ENCODE data around the gene MYDGF. TPM values are rescaled to one million over a fixed set of nuclear protein-coding genes. Genes with fewer than 3 reads are reported as not detected.
"Not testable (repeated sequence)": the region's sequence is repeated elsewhere in the genome, so short reads cannot be mapped to it uniquely, and the experiment has no call there.

Gene MYDGF
- total RNA-seq, 1 experiment from 2014 or later: 81.2 TPM

- CTCF ChIA-PET: no interaction called here
- TF ChIP-seq, protein P1, sequence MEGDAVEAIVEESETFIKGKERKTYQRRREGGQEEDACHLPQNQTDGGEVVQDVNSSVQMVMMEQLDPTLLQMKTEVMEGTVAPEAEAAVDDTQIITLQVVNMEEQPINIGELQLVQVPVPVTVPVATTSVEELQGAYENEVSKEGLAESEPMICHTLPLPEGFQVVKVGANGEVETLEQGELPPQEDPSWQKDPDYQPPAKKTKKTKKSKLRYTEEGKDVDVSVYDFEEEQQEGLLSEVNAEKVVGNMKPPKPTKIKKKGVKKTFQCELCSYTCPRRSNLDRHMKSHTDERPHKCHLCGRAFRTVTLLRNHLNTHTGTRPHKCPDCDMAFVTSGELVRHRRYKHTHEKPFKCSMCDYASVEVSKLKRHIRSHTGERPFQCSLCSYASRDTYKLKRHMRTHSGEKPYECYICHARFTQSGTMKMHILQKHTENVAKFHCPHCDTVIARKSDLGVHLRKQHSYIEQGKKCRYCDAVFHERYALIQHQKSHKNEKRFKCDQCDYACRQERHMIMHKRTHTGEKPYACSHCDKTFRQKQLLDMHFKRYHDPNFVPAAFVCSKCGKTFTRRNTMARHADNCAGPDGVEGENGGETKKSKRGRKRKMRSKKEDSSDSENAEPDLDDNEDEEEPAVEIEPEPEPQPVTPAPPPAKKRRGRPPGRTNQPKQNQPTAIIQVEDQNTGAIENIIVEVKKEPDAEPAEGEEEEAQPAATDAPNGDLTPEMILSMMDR (IDR thresholded peaks at IDR 0.05; ENCODE audit: unreplicated experiment): no peak
- no peak for DNase-seq
- Mint-ChIP-seq H3K4me1 (ENCODE audit: low read depth, unreplicated experiment) (no peaks in the 10 kb centered on the region), H3K36me3 (ENCODE audit: insufficient read depth, unreplicated experiment) (peaks cover 36% of the 10 kb centered on the region), H3K4me3 (ENCODE audit: low read depth, unreplicated experiment) (no peak overlapping the region), H3K9me3 (ENCODE audit: low read depth, unreplicated experiment) (no peaks in the 10 kb centered on the region), H3K27ac (ENCODE audit: unreplicated experiment) (no peak overlapping the region), H3K27me3 (ENCODE audit: unreplicated experiment) (no peaks in the 10 kb centered on the region)
- BruUV-seq (replicated peaks): no TSS peak
- intact Hi-C loops (cut with micrococcal nuclease; ENCODE audit: unreplicated experiment): no loop called here
Observed at GRCh38 chr19:4684312-4685095, 14.4 kb upstream of the MYDGF start.

DNA sequence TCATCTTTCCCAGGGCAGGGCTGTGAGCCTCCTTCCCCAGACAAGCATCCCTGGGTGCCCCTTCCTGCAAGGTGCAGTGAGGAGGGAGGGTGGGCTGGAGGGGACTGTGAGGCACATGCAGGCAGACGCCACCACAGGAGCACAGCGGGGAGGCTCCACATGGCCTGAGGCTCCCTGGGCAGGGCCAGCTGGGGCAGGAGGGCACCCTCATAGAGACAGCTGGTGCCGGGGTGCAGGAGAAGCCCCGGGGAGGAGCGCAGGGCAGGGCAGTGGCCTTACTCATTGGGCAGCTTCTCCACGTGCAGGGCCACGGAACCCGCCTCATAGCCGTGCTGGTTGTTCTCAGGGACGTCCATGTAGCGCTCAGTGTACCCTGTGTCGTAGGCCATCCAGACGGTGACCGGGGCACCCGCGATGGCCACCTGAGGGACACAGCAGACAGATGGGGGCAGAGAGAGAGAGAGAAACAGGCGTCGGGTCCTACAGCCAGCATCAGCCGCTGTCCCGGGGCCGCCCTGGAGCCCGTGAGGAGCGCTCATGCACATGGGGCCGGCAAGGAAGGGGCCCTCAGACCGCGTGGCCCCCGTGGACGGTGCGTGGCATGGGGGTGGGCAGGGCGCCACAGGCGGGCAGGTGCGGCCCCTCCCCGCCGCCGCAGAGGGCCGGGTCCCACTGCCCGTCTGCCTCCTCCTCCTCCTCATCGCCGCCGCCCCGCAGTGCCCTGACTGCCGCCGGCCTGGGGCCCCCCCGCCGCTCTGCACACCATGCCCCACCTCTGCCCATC is 12.5 kb upstream of the MYDGF start:
- Mint-ChIP-seq H3K4me3 (ENCODE audit: low read depth, unreplicated experiment) (no peak overlapping the region), H3K9me3 (ENCODE audit: low read depth, unreplicated experiment) (no peaks in the 10 kb centered on the region), H3K4me1 (ENCODE audit: low read depth, unreplicated experiment) (no peaks in the 10 kb centered on the region), H3K36me3 (ENCODE audit: insufficient read depth, unreplicated experiment) (peaks cover 43% of the 10 kb centered on the region), H3K27me3 (ENCODE audit: unreplicated experiment) (no peaks in the 10 kb centered on the region), H3K27ac (ENCODE audit: unreplicated experiment) (no peak overlapping the region)
- DNase-seq: no peak
- no TSS peak for BruUV-seq (replicated peaks)
- TF ChIP-seq, protein P1 (IDR thresholded peaks at IDR 0.05; ENCODE audit: unreplicated experiment): no peak
- CTCF ChIA-PET: no interaction called here
- intact Hi-C loops (cut with micrococcal nuclease; ENCODE audit: unreplicated experiment): no loop called here

- H3K4me3 Mint-ChIP-seq (ENCODE audit: low read depth, unreplicated experiment); BruUV-seq (replicated peaks); intact Hi-C loops (cut with micrococcal nuclease; ENCODE audit: unreplicated experiment); H3K9me3 Mint-ChIP-seq (ENCODE audit: low read depth, unreplicated experiment); CTCF ChIA-PET; DNase-seq; H3K27me3 Mint-ChIP-seq (ENCODE audit: unreplicated experiment); H3K4me1 Mint-ChIP-seq (ENCODE audit: low read depth, unreplicated experiment); H3K27ac Mint-ChIP-seq (ENCODE audit: unreplicated experiment): not testable (repeated sequence)
- peaks cover 41% of the 10 kb centered on the region for H3K36me3 Mint-ChIP-seq (ENCODE audit: insufficient read depth, unreplicated experiment)
Observed at GRCh38 chr19:4680021-4680420, 9.9 kb upstream of the MYDGF start.

DNA sequence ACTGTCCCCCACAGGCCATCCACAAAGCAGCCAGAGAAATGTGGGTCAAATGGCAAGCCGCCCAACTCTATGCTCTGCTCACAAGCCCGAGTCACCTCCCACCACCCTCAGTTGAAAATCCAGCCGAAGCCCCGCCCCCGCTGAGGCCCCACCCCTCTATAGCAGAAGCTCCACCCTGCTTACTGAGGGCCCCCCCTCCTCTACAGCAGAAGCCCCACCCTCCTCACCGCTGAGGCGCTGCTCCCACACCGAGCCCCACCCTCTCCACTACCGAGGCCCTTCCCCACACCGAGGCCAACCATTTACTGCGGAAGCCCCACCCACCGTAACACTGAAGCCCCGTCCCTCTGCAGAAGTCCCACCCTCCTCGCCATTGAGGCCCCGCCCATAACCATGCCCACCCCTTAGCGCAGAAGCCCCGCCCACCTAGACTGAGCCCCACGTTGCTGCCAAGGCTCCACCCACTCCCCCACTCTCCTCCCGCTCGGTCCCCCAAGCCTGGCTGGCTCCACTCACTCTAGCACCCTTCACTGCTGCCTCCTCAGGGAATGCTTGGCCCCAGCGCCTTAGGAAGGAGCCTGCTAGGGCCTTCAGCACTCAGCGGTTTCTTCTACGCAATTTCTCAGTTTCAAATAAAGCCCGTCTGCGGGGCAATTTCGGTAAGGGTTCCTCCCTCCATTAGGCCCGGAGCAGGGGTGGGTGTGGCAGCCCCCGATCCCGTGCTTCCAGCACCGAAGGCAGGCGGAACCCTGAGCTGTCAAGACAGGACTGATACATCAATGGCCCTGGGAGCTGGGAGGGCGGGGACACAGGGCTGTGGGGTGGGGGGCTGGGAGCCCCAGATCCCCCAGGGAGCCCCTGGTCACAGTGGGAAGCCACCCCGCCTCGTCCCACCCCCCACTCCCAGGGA is 9.0 kb upstream of the MYDGF start:
- DNase-seq: no peak
- intact Hi-C loops (cut with micrococcal nuclease; ENCODE audit: unreplicated experiment): no loop called here
- Mint-ChIP-seq H3K9me3 (ENCODE audit: low read depth, unreplicated experiment) (no peaks in the 10 kb centered on the region), H3K27me3 (ENCODE audit: unreplicated experiment) (no peaks in the 10 kb centered on the region), H3K4me1 (ENCODE audit: low read depth, unreplicated experiment) (no peaks in the 10 kb centered on the region), H3K27ac (ENCODE audit: unreplicated experiment) (no peak overlapping the region), H3K36me3 (ENCODE audit: insufficient read depth, unreplicated experiment) (peaks cover 34% of the 10 kb centered on the region), H3K4me3 (ENCODE audit: low read depth, unreplicated experiment) (no peak overlapping the region)
- no TSS peak for BruUV-seq (replicated peaks)
- CTCF ChIA-PET: interaction anchor here (0.6 kb wide), 1 partner anchor 10 kb away, joined by 3 read pairs; no protein-coding TSS in a partner anchor
- TF ChIP-seq, protein P1 (IDR thresholded peaks at IDR 0.05; ENCODE audit: unreplicated experiment): no peak
